ENCODE measurements around the gene C2orf15. TPM values are rescaled to one million over a fixed set of nuclear protein-coding genes. Genes with fewer than 3 reads are reported as not detected.
"Not testable (repeated sequence)": the region's sequence is repeated elsewhere in the genome, so short reads cannot be mapped to it uniquely, and the experiment has no call there.

Gene C2orf15
- total RNA-seq, 4 donors from 2014 or later, result 0.40 to 3.3 TPM; not detected in 2

DNA sequence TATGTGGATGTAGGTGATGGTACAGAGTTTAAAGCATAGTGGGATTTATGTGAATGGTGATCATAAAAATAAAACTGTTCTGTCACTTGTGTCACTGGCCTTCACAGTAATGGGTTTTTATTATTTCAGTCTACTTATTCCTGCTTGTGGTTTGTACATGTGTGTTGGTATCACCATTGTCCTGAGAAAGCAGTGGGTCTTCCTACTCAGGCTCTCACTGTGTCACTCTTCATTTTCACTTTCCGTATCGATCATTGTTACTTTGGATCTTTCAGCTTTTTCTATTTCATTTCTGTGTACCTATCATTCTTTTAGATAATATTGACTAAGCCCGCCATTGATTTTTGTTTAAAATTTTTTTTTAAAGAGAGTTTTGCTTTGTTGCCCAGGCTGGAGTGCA lies 46.9 kb downstream of the C2orf15 start:
- Histone ChIP-seq H3K4me1 (peaks cover 0 to 10% (median 0%) of the 10 kb centered on the region in 3 donors), H3K4me3 (no peak overlapping the region), H3K36me3 (peaks cover 0 to 62% of the 10 kb centered on the region in 2 donors), H3K27me3 (no peaks in the 10 kb centered on the region), H3K27ac (no peak overlapping the region), H3K9me3 (no peaks in the 10 kb centered on the region)
- WGBS, 2 donors (ENCODE audit: low coverage in 1 of 2), result 94% methylated on average over 3 of the region's 3 CpGs; no CpG with 5 or more reads in 1 of the 2 donors
- TF ChIP-seq EP300 (IDR thresholded peaks at IDR 0.05), result no peak
- no peak for ATAC-seq

DNA sequence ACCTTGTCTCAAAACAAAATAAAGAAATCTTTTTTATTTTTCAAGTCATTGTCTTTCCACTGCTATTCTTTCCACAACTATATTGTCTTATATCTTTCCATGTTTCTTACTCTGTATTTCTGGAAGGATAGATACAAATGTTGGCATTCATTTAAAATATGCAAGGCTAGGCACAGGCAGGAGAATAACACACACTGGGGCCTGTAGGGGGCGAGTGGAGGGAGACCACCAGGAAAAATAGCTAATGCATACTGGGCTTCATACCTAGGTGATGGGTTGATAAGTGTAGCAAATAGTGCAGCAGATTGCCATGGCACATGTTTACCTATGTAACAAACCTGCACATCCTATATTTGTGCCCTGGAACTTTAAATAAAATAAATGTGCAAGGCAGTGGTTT lies 49.0 kb downstream of the C2orf15 start:
- no peak overlapping the region for H3K4me3 ChIP-seq

DNA sequence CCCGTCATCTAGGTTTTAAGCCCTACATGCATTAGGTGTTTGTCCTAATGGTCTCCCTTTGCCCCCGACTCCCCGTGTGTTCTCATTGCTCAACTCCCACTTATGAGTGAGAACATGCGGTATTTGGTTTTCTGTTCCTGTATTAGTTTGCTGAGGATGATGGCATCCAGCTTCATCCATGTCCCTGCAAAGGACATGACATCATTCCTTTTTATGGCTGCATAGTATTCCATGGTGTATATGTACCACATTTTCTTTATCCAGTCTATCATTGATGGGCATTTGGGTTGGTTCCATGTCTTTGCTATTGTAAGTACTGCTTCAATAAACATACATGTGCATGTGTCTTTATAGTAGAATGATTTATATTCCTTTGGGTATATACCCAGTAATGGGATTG lies 50.9 kb downstream of the C2orf15 start:
- not testable (repeated sequence) for H3K4me3 ChIP-seq, ATAC-seq, H3K4me1 ChIP-seq, H3K9me3 ChIP-seq, H3K27me3 ChIP-seq, H3K27ac ChIP-seq
- peaks cover 0 to 96% of the 10 kb centered on the region in 2 donors for H3K36me3 ChIP-seq
- WGBS, 2 donors (ENCODE audit: low coverage in 1 of 2), result 97 to 100% methylated on average over 4 of the region's 4 CpGs

More for the DNA sequence above, 49.0 kb downstream of the C2orf15 start:
- ATAC-seq, result no peak
- no peaks in the 10 kb centered on the region for H3K9me3 ChIP-seq
- 57 to 90% methylated on average over 1 of the region's 1 CpG for WGBS, 2 donors (ENCODE audit: low coverage in 1 of 2)
- H3K27me3 ChIP-seq, result no peaks in the 10 kb centered on the region
- peaks cover 0 to 84% of the 10 kb centered on the region in 2 donors for H3K36me3 ChIP-seq
- H3K27ac ChIP-seq, result no peak overlapping the region
- H3K4me1 ChIP-seq, result no peaks in the 10 kb centered on the region
- no peak for TF ChIP-seq EP300 (IDR thresholded peaks at IDR 0.05)
- TF ChIP-seq, protein P1, sequence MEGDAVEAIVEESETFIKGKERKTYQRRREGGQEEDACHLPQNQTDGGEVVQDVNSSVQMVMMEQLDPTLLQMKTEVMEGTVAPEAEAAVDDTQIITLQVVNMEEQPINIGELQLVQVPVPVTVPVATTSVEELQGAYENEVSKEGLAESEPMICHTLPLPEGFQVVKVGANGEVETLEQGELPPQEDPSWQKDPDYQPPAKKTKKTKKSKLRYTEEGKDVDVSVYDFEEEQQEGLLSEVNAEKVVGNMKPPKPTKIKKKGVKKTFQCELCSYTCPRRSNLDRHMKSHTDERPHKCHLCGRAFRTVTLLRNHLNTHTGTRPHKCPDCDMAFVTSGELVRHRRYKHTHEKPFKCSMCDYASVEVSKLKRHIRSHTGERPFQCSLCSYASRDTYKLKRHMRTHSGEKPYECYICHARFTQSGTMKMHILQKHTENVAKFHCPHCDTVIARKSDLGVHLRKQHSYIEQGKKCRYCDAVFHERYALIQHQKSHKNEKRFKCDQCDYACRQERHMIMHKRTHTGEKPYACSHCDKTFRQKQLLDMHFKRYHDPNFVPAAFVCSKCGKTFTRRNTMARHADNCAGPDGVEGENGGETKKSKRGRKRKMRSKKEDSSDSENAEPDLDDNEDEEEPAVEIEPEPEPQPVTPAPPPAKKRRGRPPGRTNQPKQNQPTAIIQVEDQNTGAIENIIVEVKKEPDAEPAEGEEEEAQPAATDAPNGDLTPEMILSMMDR (IDR thresholded peaks at IDR 0.05), result no peak
- TF ChIP-seq POLR2AphosphoS5 (IDR thresholded peaks at IDR 0.05), result no peak
- no peak for TF ChIP-seq POLR2A (IDR thresholded peaks at IDR 0.05)

DNA sequence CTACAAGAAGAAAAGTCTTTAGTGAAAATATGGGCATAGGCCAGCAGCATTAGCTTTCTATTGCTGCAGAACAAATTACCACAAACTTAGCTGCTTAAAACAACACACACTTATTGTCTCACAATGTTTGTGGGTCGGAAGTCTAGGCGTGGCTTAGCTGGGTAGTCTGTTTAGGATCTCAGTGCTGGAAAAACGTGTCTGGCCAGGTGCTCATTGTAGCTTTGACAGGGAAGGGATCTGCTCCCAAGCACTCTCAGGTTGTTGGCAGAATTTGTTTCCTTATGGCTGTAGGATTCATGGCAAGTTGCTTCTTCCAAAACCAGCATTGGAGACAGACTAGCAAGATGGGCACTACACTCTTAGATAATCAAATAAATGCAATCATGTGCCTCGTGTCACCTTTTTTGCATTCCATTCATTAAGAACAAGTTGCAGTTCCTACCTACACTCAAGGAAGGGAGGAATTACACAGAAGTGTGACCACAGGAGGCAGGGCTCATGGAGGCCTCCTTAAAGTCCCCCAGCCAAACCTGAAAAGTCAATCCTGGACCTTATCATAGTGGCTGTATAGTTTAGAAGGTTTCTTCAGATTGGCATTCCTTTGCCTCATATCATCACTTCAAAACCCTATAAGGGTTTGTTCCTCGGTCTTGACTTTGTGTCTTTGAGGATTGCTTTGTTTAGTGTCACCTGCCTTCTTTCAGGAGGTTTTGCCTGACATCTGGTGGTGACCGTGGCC lies 56.8 kb downstream of the C2orf15 start:
- no peak overlapping the region for H3K27ac ChIP-seq
- no peaks in the 10 kb centered on the region for H3K4me1 ChIP-seq
- no peaks in the 10 kb centered on the region for H3K9me3 ChIP-seq
- H3K27me3 ChIP-seq, result no peaks in the 10 kb centered on the region
- no peak for ATAC-seq
- WGBS, 2 donors (ENCODE audit: low coverage in 1 of 2), result 89 to 100% methylated on average over 2 to 5 of the region's 6 CpGs
- H3K4me3 ChIP-seq, result no peak overlapping the region
- TF ChIP-seq, protein P1 (IDR thresholded peaks at IDR 0.05), result no peak
- no peak for TF ChIP-seq POLR2AphosphoS5 (IDR thresholded peaks at IDR 0.05)
- TF ChIP-seq EP300 (IDR thresholded peaks at IDR 0.05), result no peak
- no peak for TF ChIP-seq POLR2A (IDR thresholded peaks at IDR 0.05)
- H3K36me3 ChIP-seq, result peaks cover 0 to 68% of the 10 kb centered on the region in 2 donors

DNA sequence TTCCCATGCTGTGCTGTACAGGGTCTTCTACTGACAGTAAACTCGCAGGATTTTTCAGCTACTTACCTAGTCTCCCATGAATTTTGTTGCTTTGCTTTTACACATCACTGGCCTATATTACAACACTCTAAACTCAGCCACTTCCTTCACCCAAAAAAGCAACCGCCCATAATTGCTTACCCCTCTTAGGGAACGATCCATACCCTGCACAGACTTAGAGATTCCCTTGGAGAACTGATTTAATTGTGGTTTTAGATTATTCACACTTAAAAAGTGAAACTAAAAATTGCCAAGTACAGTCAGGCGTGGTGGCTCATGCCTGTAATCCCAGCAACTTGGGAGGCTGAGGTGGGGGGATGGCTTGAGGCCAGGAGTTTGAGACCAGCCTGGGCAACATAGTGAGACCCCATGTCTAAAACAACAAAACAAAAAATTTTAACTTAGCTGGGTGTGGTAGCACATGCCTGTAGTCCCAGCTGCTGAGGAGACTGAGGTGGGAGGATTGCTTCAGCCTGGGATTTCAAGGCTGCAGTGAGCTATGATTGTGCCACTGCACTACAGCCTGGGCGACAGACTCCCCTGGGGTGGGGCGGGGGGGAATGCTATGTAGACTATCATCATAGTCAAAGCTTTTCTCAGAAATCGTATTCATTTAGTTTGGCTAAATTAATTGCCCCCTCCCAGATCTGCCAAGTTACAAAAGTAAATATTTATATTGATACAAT lies 58.7 kb downstream of the C2orf15 start:
- Histone ChIP-seq H3K27me3 (no peaks in the 10 kb centered on the region), H3K4me1 (no peaks in the 10 kb centered on the region), H3K9me3 (no peaks in the 10 kb centered on the region), H3K27ac (no peak overlapping the region), H3K36me3 (peaks cover 0 to 48% of the 10 kb centered on the region in 2 donors), H3K4me3 (no peak overlapping the region)
- 74 to 87% methylated on average over 2 to 6 of the region's 7 CpGs for WGBS, 2 donors (ENCODE audit: low coverage in 1 of 2)
- no peak for ATAC-seq
- TF ChIP-seq POLR2A (IDR thresholded peaks at IDR 0.05) (no peak), EP300 (IDR thresholded peaks at IDR 0.05) (no peak), POLR2AphosphoS5 (IDR thresholded peaks at IDR 0.05) (no peak)
- TF ChIP-seq, protein P1 (IDR thresholded peaks at IDR 0.05), result no peak

Small RNAs within 50 kb of the gene (small RNA-seq; reads per million reads assigned to genes)
- gene AC092587.1, result 0 reads per million in 4 donors

Other genes with a start within 250 kb of the C2orf15 start
- gene CRACDL, start 205.5 kb upstream of the C2orf15 start, total RNA-seq, result 1 to 10 TPM in 3 of 4 donors, under 1 TPM in 1; 0.94 to 5.8 (median 1.8) TPM
- gene TSGA10, start 13.2 kb downstream of the C2orf15 start, total RNA-seq, result 1 to 10 TPM; 1.2 to 2.2 (median 1.5) TPM
- gene LIPT1, start 13.3 kb downstream of the C2orf15 start, total RNA-seq, result 10 to 100 TPM in 1 of 4 donors, 1 to 10 TPM in 3; 3.1 to 11.9 (median 5.6) TPM
- gene MITD1, start 39.4 kb downstream of the C2orf15 start, total RNA-seq, result 10 to 100 TPM; 16.3 to 24.5 (median 21.1) TPM
- gene MRPL30, start 39.5 kb downstream of the C2orf15 start, total RNA-seq, result 10 to 100 TPM; 20.2 to 29.8 (median 27.1) TPM
- not detected for gene LYG2, start 114.0 kb downstream of the C2orf15 start, total RNA-seq
- 1 to 10 TPM in 1 of 4 donors, under 1 TPM in 1, not detected in 2; 0.58 to 1.2 TPM for gene LYG1, start 159.5 kb downstream of the C2orf15 start, total RNA-seq
- 10 to 100 TPM; 19.0 to 32.8 (median 29.6) TPM for gene TXNDC9, start 194.6 kb downstream of the C2orf15 start, total RNA-seq
- gene EIF5B, start 195.7 kb downstream of the C2orf15 start, total RNA-seq, result 10 to 100 TPM; 36.8 to 55.4 (median 45.6) TPM